Pons (tissue), 1 donor: ENCODE results near the gene KLF16.
A peak's percentile ranks its signal among the peaks of the same experiment; 100 is the strongest.

Experiments used
- DNase-seq: peaks from one replicate; pipeline ENCODE4 v3.0.0-alpha.2; 2016; ENCODE audit warnings: low spot score

The KLF16 gene

GRCh38 chr19:1854542-1855039, 8.8 kb downstream of the KLF16 start:
- DNase-seq: no peak

- DNase-seq: no peak
These were observed 9.3 kb downstream of the KLF16 start for GRCh38 chr19:1854039-1854541.

- no peak for DNase-seq
These were observed 9.9 kb downstream of the KLF16 start for GRCh38 chr19:1853295-1854038.

GRCh38 chr19:1852581-1853128, 10.7 kb downstream of the KLF16 start:
- DNase-seq: no peak

GRCh38 chr19:1851654-1852580, 11.5 kb downstream of the KLF16 start:
- DNase-seq: no peak

GRCh38 chr19:1850809-1851653, 12.3 kb downstream of the KLF16 start:
- DNase-seq: no peak

GRCh38 chr19:1849886-1850398, 13.4 kb downstream of the KLF16 start:
- no peak for DNase-seq

GRCh38 chr19:1849132-1849474, 14.3 kb downstream of the KLF16 start:
- DNase-seq: no peak

GRCh38 chr19:1848399-1849131, 14.8 kb downstream of the KLF16 start, which contains the start of gene REXO1:
TSS of gene REXO1 (minus strand) at chr19:1848483. CDS start at chr19:1848358, 125 bp downstream.
- peak; percentile 90 for DNase-seq

GRCh38 chr19:1847684-1848398, 15.5 kb downstream of the KLF16 start:
- DNase-seq: no peak

GRCh38 chr19:1847348-1847683, 16.1 kb downstream of the KLF16 start:
- DNase-seq: no peak

- DNase-seq: no peak
These were observed 16.7 kb downstream of the KLF16 start for GRCh38 chr19:1846517-1847204.

GRCh38 chr19:1845642-1846041, 17.7 kb downstream of the KLF16 start:
- no peak for DNase-seq

- DNase-seq: no peak
These were observed 18.3 kb downstream of the KLF16 start for GRCh38 chr19:1845125-1845515.

- no peak for DNase-seq
These were observed 18.8 kb downstream of the KLF16 start for GRCh38 chr19:1844513-1845124.

GRCh38 chr19:1843646-1844394, 19.6 kb downstream of the KLF16 start:
- DNase-seq: no peak

GRCh38 chr19:1843116-1843515, 20.3 kb downstream of the KLF16 start:
- no peak for DNase-seq

GRCh38 chr19:1841209-1841924, 22.0 kb downstream of the KLF16 start:
- DNase-seq: no peak
